Bronchial epithelial cell (primary cell): ENCODE data around the gene GATC. TPM values are rescaled to one million over a fixed set of nuclear protein-coding genes. Genes with fewer than 3 reads are reported as not detected.

Experiments used
- DNase-seq: peaks from one replicate; pipeline ENCODE4 v3.0.0-alpha.2; 2010; ENCODE audit warnings: low read depth
- FAIRE-seq: peaks from 2 replicates; lab custom pipeline; 2011; peaks lifted over from hg19 to GRCh38; lab: Jason Lieb, UNC
- H3K27me3 ChIP-seq: 2 replicates; pipeline ENCODE4 v1.5.1; 2011; ENCODE audit warnings: low read length; ENCODE audit not compliant: control insufficient read depth, insufficient read depth
- H3K36me3 ChIP-seq: 2 replicates; pipeline ENCODE4 v1.5.1; 2011; ENCODE audit warnings: low read length; ENCODE audit not compliant: control insufficient read depth, insufficient read depth
- H3K4me3 ChIP-seq: 2 replicates; pipeline ENCODE4 v1.5.1; 2011; ENCODE audit warnings: mild to moderate bottlenecking, low read depth, low read length, control low read depth
- CTCF ChIP-seq: IDR thresholded peaks from 2 replicates; pipeline ENCODE4 v1.5.1; 2011; ENCODE audit warnings: mild to moderate bottlenecking, moderate library complexity, low read length, control low read depth, inconsistent platforms; ENCODE audit not compliant: insufficient read depth, severe bottlenecking
- total RNA-seq: library from RNA; depleted of rRNA; stranded (reverse); fragments of >200 nt; gene quantifications from 2 replicates; pipeline ENCODE4 v1.2.1, GENCODE V29; 2014

Gene GATC
- total RNA-seq, 1 donor from 2014 or later = 21.6 TPM

- DNase-seq (peak; percentile 98), FAIRE-seq (peak; percentile 52)
- Histone ChIP-seq H3K27me3 (no peaks in the 10 kb centered on the region), H3K4me3 (no peak overlapping the region), H3K36me3 (no peaks in the 10 kb centered on the region)
- TF ChIP-seq CTCF = no peak
Observed at GRCh38 chr12:120474616-120474960, 28.3 kb downstream of the GATC start.

GRCh38 chr12:120475643-120476042 lies 29.4 kb downstream of the GATC start:
- H3K36me3 ChIP-seq = no peaks in the 10 kb centered on the region
- no peak overlapping the region for H3K4me3 ChIP-seq
- no peaks in the 10 kb centered on the region for H3K27me3 ChIP-seq
- FAIRE-seq (no peak), DNase-seq (no peak)
- TF ChIP-seq CTCF = no peak

- DNase-seq (no peak), FAIRE-seq (no peak)
- H3K27me3 ChIP-seq = no peaks in the 10 kb centered on the region
- H3K4me3 ChIP-seq = no peak overlapping the region
- no peak for TF ChIP-seq CTCF
- no peaks in the 10 kb centered on the region for H3K36me3 ChIP-seq
Observed at GRCh38 chr12:120479458-120479857, 33.2 kb downstream of the GATC start.

GRCh38 chr12:120480211-120480610 lies 34.0 kb downstream of the GATC start:
- no peaks in the 10 kb centered on the region for H3K36me3 ChIP-seq
- DNase-seq = no peak
- no peak for FAIRE-seq
- no peaks in the 10 kb centered on the region for H3K27me3 ChIP-seq
- no peak for TF ChIP-seq CTCF
- no peak overlapping the region for H3K4me3 ChIP-seq

GRCh38 chr12:120481022-120481767 lies 35.0 kb downstream of the GATC start:
- Histone ChIP-seq H3K27me3 (no peaks in the 10 kb centered on the region), H3K36me3 (no peaks in the 10 kb centered on the region), H3K4me3 (no peak overlapping the region)
- FAIRE-seq (no peak), DNase-seq (no peak)
- no peak for TF ChIP-seq CTCF

- DNase-seq = no peak
- no peak for TF ChIP-seq CTCF
- no peaks in the 10 kb centered on the region for H3K36me3 ChIP-seq
- H3K4me3 ChIP-seq = no peak overlapping the region
- no peak for FAIRE-seq
- H3K27me3 ChIP-seq = no peaks in the 10 kb centered on the region
Observed at GRCh38 chr12:120483621-120484020, 37.4 kb downstream of the GATC start.
